GM19468 (cell line): ENCODE results near the gene LRP11.
"Not testable (repeated sequence)": the region's sequence is repeated elsewhere in the genome, so short reads cannot be mapped to it uniquely, and the experiment has no call there.

Source experiments
- ATAC-seq: cut with Tn5 transposase; IDR thresholded peaks from one replicate; pipeline ENCODE4 v1.9.1; 2021; ENCODE audit warnings: mild to moderate bottlenecking, moderate library complexity, moderate number of reproducible peaks; ENCODE audit not compliant: unreplicated experiment; ENCODE audit errors: extremely low read depth

Gene LRP11

DNA sequence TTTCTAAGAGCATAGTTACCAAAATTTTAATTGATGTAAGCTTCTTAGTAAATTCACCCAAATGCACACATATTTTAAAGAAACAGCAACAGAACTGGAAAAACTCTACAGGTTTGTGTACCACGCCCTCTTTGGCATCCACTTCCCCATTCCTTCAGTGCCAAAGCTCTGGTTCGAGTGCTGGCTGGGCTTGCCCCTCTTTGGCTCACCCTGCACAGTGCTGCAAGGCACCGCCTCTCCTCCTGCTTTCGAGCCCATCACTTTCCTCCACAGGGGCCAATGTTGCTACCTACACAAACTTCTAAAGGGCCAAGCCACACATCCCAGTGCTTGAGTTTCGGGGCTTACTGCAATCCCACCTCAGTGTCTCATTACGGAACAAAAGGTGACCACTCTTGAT lies 9.6 kb downstream of the LRP11 start:
- ATAC-seq: no peak

DNA sequence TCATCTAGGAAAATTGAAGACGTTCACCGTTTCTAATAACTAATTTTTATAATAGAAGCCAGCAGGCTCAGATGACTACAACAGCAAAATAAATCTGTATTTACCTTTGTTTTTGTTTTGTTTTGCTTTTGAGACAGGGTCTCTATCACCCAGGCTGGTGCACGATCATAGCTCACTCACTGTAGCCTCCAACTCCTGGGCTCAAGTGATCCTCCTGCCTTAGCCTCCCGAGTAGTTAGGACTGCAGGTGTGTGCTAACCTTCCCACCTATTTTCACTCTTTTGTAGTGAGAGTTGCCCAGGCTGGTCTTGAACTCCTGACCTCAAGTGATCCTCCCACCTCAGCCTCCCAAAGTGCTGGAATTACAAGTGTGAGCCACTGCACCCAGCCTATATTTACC lies 10.1 kb downstream of the LRP11 start:
- ATAC-seq: not testable (repeated sequence)

DNA sequence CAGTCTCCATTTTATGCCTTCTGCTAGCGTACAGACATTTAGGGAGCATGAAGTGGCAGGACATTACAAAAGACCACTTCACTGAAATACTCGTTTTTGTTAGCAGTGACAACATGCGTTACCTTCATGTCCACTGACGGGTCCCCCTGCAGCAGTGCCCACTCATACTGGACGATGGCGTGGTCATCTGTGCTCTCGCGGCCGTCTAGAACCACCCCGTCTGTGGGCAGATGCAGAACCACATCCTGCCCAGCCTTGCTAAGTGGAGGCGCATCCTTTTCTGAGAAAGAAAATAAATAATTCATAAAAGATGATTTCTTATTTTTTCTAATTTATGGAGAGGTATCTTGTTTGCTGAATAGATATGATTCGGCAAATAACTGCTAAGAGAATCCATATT lies 11.3 kb downstream of the LRP11 start:
- no peak for ATAC-seq

DNA sequence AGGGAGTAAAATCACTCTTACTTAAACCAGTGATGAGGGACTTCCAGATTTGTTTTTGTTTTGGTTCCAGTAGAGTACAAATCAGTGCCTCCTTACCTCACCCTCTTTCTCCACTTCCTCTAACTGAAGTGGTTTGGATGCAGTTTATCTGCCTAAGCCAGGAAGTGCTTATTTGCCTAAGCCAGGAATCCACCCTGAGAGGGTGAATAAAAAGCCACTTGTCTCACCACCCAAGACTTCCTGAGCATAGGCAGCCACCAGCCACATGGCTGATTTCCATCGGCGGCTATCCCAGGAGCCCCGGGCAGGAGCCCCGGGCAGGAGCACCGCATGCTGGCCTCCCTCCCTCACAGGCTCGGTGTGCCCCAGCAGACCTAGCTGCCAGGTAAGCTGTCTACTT lies 12.0 kb downstream of the LRP11 start:
- ATAC-seq: no peak

DNA sequence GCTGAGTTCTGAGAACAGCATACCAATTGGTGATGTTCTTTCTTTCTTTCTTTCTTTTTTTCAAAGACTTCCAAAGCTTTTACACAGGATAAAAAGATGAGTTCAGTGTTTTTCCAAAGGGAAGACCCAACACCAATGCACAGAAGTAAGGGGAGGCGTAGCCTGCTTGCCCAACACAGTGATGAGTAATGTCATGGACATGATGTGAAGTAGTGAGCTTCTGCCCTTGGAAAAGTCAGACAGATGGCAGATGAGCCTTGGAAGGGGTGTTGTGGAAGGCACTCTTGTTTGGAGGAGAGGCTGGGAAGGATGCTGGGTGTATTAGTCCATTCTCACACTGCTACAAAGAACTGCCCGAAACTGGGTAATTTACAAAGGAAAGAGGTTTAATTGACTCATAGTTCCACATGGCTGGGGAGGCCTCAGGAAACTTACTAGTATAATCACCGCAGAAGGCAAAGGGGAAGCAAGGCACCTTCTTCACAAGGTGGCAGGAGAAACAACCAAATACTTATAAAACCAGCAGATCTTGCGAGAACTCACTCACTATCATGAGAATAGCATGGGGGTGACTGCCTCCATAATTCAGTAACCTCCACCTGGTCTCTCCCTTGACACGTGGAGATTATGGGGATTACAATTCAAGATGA lies 12.6 kb downstream of the LRP11 start:
- ATAC-seq: no peak

DNA sequence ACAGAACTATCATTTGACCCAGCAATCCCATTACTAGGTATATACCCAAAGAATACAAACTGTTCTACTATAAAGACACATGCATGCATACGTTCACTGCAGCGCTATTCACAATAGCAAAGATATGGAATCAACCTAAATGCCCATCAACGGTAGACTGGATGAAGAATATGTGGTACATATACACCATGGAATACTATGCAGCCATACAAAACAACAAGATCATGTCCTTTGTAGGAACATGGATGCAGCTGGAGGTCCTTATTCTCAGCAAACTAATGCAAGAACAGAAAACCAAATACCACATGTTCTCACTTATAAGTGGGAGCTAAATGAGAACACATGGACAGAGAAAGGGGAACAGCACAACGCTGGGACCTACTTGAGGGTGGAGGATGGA lies 15.8 kb downstream of the LRP11 start:
- not testable (repeated sequence) for ATAC-seq

DNA sequence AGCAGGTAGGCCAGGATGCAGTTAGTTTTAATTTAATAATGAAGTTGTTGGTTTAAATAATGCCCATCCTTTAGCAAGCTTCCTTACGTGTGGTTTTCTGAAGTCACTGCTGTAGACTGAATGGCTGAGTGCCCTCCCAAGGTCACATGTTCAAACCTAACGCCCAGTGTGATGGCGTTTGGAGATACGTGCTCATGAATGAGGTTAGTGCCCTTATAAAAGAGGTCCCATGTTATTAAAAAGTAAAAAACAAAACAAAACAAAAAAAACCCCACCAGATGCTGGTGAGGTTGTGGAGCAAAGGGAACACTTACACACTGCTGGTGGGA lies 16.3 kb downstream of the LRP11 start:
- ATAC-seq: no peak

DNA sequence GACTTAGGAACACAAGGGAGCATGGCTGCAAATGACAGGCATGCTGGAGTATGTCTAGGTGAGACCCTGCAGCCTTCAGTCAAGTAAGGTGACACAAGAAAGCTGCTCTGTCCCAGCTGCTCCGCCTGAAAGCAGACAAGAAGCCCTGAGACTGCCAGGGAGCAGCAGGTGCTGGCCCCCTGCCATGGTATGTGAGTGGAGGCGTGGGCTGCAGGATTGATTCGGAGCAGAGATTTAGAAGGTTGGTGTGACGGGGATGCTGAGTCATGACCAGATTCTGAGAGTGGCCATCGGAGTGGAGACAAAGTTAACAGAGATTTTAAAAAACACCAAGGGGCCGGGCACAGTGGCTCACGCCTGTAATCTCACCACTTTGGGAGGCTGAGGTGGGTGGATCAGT lies 17.8 kb downstream of the LRP11 start:
- no peak for ATAC-seq

DNA sequence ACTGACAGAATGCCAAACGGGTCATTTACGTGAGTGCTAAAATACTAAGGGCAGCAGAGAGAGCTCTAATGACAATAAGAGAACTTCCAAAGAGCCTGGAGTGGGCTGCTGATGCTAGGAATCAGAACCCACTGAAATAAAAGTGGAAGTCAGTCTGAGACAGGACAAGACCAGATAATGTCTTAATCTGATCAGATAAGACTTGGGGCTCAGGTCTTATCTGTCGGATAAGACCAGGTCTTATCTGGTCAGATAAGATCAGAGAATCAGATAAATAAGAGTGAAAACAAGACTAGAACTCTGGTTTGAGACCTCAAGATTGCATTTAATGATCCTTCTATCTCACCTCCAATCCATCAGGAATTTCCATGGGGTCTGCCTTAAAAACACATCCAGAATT lies 18.6 kb downstream of the LRP11 start:
- ATAC-seq: no peak

DNA sequence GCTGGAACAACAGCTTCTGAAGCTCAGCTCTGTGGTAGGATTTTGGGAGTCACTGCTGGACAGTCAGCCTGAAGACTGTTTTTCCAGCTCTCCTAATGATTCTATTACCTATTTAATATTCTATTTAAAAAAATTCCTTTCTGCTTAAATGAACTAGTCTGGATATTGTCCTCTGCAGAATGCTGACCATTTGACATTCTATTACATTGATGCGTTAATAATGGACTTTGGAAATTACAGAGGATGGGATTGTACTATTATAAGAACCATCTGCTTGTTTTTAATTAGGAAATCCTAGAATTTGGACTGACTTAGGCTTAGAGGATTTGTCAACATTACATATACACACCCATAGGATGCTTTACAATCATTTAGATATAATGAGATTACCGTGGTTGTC lies 19.7 kb downstream of the LRP11 start:
- ATAC-seq: no peak

DNA sequence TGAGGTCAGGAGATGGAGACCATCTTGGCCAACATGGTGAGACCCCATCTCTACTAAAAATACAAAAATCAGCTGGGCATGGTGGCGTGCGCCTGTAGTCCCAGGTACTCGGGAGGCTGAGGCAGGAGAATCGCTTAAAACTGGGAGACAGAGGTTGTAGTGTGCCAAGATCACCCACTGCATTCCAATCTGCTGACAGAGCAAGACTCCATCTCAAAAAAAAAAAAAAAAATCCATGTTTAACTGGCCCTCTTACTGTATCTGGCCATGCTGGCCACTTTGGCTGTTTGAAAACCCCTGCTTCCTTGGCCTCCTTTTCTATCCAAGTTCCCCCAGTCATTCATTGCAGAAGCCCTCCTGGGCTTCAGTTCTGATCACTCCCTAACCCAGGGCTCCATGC lies 20.1 kb downstream of the LRP11 start:
- not testable (repeated sequence) for ATAC-seq

DNA sequence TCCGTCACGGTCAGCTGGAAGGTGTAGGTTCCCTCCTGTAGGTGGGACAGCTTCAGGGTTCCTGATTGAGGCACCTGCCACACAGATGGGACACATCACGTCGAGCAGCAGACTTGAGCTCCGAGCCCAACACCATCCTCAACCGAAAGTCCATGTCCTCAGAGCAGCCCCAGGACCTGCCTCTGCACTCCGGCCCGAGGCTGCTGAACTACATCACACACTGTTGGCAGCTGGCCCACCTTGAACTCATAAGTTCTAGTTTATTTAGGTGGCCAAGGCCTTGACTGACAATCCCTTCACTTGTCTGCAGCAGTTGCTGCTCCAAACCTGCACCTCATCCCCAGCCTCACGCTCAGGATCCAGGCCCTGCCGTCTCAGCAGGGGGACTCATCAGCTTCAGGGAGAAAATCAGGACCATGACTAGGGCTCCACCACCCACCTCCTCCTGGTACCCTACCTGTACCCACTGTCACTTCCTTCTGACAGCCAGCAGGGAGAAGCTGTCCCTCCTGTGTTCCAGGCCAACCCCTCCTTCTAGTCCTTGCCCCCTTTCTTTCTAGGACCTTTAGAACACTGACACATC lies 21.0 kb downstream of the LRP11 start:
- ATAC-seq: no peak

DNA sequence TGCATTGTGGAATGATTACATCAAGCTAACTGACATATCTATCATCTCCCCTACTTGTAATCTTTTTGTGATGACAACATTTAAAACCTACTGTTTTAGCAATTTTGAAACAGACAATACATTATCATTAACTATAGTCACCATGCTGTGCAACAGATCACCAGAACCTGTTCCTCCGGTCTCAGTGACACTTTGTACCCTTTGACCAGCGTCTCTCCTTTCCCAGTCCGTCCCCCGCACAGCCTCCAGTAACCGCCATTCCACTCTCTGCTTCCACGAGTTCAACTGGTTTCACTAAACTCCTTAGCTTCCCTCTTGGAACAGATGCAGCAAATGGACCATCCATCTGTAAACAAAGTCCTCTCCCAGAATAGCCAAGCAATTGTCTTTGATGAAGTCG lies 21.8 kb downstream of the LRP11 start:
- ATAC-seq: no peak

DNA sequence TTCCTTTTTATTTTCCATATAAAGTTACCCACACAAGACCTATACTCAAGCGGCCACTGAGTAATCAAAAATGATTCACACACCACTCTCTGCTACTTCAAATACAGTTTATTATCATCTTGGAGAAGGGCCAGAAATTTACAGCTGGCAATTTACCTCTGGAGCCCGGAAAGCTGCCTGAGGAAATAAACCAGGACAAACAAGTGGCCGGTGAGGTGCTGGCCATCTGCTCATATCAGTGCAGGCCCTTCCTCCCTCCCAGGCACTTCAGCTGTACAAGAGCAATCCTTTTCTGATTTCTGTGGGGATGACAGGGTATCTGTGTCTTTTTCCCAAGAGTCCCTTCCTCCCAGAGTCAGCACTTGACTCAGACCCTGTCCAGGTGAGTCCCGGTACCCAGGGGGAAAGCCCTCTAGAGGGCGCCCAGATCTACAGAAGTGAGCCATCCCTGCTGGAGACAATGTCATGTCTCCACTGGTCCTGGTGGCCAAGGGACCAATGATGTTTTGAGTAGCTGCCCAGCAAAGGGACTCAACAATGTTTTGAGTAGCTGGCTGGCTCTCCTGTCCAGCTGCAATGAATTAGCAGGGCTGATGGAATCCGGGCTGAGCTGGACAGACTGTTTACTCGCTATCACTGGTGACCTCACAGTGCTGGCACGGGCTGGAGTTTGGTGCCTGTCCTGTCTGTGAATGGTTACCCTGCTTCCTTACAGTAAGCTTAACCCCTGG lies 23.6 kb downstream of the LRP11 start:
- no peak for ATAC-seq

DNA sequence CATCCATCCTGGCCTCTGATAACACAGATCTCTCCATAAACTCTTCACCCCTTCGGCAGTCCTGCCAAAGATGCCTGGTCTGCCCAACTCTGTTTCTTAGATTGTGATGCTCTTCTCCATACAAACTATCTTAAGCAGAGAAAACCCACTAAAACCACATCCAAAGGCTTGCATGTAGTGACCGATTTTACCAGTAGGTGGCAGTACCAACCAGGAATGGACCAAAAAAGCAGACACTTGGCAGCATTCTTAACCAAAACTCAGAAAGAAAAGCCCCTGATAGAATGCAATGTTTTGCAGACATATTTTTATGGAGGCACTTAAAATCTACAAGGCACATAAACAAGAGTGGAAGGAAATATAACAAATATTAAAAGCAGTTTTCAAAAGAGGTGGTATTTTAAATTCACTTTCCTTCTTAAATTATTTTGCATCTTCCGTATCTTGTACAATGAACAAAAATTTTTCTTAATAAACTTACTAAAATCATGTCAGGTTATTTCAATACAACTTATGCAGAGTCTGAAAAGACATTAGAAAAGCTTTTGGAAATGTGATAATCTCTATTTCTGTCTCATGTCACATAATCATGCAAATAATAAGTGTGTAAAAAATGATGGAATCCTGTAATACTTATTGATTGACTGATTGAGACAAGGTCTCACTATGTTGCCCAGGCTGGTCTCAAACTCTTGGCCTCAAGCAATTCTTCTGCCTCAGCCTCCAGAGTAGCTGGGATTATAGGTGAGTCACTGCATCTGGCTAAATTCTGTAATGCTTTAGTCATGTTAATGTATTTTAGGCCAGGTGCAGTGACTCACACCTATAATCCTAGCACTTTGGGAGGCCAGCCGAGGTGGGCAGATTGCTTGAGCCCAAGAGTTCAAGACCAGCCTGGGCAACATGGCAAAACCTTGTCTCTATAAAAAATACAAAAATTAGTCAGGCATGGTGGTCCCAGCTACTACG lies 29.4 kb downstream of the LRP11 start:
- ATAC-seq: no peak

DNA sequence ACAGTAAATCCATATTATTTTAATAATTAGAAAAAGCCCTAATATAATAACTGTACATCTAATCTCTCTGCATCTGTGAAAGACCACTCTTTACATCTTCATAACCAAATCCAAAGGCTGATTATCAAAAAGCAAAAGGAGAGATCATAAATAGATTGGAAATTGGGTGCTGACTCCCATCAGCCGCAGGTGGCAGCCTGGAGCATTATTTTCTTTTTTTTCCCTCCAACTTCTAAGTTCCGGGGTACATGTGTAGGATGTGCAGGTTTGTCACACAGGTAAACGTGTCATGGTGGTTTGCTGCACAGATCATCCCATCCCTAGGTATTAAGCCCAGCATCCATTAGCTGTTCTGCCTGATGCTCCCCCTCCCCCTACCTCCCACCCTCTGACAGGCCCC lies 30.5 kb downstream of the LRP11 start:
- ATAC-seq: no peak

DNA sequence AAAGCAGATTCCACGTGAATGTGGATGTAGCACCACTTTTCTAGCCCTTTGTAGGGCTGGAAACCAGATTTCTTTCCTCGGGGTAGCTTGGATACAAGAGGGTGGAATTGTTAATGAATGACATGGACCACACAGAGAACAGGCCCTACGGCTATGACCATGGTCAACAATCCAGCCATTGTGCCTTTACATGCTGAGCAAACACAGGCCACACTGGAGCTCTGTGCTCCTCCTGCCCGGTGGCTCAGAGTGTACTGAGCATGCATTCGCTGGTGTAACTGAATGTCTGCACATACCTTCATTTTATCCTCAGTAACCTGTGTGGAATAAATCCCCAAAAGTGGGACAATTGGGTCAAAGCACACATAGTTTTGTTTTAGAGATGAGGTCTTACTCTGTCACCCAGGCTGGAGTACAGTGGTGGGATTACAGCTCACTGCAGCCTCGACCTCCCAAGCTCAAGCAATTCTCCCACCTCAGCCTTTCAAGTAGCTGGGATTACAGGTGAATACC lies 32.8 kb downstream of the LRP11 start:
- no peak for ATAC-seq

DNA sequence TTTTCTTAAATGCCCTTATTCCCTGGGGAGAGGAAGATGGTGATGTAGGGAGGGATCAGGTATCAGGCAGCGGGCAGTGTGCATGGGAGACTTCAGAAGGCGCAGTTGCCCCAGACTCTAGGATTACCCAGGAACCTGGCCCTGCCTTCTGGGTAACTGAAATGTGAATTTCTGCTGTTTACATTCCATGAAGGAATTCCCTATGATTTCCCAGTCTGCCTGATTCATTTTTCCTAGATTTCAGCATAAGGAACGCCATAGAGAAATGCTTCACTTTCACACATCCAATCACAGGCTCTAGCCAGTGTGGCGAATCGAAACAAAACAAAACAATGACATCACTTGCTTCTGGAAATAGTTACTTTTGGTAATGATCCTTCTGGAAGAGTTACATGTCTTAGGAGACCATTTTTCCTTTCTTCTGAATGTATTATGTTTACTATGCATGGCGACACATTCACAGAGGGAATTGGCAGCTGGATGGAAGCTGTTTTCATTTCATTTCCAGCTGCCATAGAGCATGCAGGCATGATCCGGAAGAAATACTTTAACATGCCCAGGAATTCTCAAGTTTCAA lies 33.3 kb downstream of the LRP11 start:
- ATAC-seq: no peak

DNA sequence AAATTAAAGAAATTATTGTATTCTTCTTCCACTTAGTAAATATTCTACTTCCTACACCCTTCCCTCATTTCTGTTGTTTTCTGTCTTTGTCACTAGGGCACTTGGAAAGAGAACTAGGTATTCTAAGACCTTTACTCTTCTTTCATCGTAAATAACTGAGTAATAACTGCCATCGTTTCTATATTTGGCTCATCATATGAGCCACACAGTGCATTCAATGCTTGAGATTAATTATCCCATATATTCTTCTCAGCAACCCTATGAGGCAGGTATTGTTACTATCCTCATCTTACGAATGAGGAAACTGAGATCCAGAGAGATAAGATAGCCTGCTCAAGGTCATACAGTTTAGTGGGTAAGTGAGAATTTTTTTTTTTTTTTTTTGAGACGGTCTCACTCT lies 38.9 kb downstream of the LRP11 start:
- ATAC-seq: no peak

DNA sequence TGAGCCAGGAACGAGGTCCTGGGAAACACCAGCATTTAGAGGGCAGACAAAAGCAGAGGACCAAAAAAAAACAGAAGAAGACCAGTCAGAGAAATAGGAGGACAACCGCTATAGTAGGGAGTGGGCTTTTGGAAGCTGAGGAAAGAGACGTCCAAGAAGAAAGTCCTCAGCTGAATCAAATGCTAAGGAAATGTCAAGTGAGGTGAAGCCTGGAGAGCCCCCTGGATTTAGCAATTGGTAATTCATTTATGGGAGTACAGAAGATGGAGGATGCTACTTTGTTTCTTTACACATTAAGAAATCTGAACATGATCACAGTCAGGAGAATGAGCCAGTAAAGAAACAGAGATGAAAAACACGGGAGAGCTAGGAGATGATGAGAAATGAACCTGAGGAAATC lies 41.1 kb downstream of the LRP11 start:
- no peak for ATAC-seq
